Upper lobe of right lung (tissue), 1 donor: ENCODE results near the gene ZNF792. TPM values are rescaled to one million over a fixed set of nuclear protein-coding genes. Genes with fewer than 3 reads are reported as not detected.

ENCODE experiments used
- ATAC-seq: fragments of 200-7000 bp; cut with Tn5 transposase; one replicate; pipeline ENCODE4 v1.9.1; 2020; ENCODE audit warnings: mild to moderate bottlenecking, moderate library complexity
- DNase-seq: peaks from one replicate; pipeline ENCODE4 v3.0.0-alpha.2; 2020
- H3K27ac ChIP-seq: fragments of 200-600 bp; one replicate; pipeline ENCODE4 v1.8.0; 2022
- H3K27me3 ChIP-seq: fragments of 200-600 bp; one replicate; pipeline ENCODE4 v1.8.0; 2022; ENCODE audit warnings: mild to moderate bottlenecking
- H3K36me3 ChIP-seq: fragments of 200-600 bp; one replicate; pipeline ENCODE4 v1.8.0; 2022
- H3K4me1 ChIP-seq: fragments of 200-600 bp; one replicate; pipeline ENCODE4 v1.8.0; 2022
- H3K4me3 ChIP-seq: fragments of 200-600 bp; one replicate; pipeline ENCODE4 v1.8.0; 2022; ENCODE audit warnings: mild to moderate bottlenecking
- H3K9me3 ChIP-seq: fragments of 200-600 bp; one replicate; pipeline ENCODE4 v1.8.0; 2022
- intact Hi-C: fragments of 100-400 bp; cut with DNase I; formaldehyde crosslinking; loops from one replicate; pipeline ENCODE4 v1.11.0; 2022
- total RNA-seq: library from RNA; stranded (reverse); fragmentation: NEBNext Ultra II Directional; extraction: Animal tissue kit (Norgen Biotek cat#: 25700); gene quantifications from one replicate; pipeline ENCODE4 v1.2.1, GENCODE V29; 2021
- TF ChIP-seq, protein P1 (sequence below): fragments of 200-600 bp; IDR thresholded peaks from one replicate; pipeline ENCODE4 v1.8.0; 2022; ENCODE audit warnings: antibody characterized with exemption
- donor health status: DM: no; HTN: yes; CAD: no; lungs with severe emphysema.

Gene ZNF792
- total RNA-seq, 1 donor from 2014 or later = 11.5 TPM

DNA sequence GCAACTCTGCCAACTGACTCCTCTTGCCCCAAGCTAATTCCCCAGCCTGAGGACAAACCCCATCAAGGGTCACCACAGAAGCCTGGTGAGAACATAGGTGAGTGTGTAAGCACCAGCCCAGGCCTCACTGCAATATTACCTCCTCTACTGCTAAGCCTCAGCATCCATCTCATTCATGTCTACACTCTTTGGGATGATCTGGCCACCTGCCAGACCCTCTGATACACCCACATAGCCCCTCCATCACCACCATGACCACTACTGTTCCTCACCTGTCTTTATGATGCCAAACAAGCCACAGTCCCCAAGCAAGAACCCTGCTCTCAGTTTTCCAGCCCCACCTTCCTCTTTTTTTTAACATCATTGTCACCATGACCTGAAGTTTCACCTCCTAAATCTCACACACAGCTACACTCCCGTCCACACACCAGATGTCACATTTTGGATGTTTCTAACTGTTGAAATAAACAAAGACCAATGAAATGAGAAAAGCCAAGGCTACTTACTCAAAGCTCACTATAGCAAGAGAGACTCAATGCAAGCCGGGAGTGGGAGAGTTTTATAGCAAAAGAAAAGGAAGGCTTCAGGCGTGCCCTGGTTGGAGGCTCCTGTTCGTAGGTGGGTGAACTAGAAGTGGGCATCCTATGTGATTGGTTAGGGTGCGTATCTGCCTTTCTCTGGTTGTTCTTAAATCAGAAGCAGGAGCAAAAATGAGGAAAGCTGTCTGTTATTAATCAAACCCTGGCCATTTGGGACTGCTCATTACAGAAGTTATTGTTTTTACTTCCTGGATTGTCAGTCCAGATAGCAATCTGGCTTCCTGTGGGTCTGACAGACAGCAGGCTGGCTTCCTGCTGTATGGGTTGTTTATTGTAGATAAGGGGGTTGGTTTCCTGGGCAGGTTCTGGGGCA, 2.0 kb downstream of the ZNF792 start:
- peaks cover 12% of the 10 kb centered on the region for H3K4me1 ChIP-seq
- peak overlapping the region; percentile 25 for H3K27ac ChIP-seq
- peak; percentile 40 for ATAC-seq

DNA sequence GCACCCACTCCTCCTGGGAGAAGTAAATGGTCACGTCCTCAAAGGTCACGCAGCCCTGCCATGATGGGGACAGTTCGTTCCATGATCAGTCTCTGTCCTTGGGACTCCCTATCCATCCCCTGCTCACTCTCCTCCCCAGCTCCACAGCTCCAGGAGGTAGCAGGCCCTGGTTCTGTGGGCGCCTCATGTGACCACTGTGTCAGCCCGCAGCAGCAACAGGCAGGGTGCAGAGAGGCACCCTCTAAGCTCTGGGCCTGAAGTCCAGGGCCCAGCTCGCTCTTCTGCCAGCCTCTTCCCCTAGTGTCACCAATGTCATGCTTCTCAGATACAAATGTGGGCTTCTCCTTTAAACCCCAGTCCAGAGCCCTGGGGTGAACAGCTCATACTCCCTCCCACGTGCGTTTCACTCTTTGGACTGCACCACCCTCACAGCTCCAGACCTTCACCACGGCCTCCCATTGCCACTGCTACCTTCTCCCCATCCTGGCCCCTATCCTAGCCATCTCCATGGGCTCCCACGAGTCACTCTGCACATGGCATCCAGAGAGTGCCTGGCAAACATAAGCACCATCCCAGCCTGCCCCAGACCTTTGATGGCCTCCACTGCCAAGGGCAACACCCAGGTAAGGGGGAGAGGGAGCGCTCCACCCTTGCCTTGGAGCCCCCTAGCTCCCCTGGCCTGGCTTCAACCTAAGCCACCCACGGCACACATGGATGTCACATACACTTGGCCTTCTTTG, 2.9 kb downstream of the ZNF792 start:
- intact Hi-C loops = no loop called here
- Histone ChIP-seq H3K4me3 (no peak overlapping the region), H3K27ac (no peak overlapping the region), H3K4me1 (peaks cover 12% of the 10 kb centered on the region), H3K27me3 (no peaks in the 10 kb centered on the region), H3K36me3 (peaks cover 30% of the 10 kb centered on the region), H3K9me3 (peaks cover 43% of the 10 kb centered on the region)
- ATAC-seq = no peak
- TF ChIP-seq, protein P1, sequence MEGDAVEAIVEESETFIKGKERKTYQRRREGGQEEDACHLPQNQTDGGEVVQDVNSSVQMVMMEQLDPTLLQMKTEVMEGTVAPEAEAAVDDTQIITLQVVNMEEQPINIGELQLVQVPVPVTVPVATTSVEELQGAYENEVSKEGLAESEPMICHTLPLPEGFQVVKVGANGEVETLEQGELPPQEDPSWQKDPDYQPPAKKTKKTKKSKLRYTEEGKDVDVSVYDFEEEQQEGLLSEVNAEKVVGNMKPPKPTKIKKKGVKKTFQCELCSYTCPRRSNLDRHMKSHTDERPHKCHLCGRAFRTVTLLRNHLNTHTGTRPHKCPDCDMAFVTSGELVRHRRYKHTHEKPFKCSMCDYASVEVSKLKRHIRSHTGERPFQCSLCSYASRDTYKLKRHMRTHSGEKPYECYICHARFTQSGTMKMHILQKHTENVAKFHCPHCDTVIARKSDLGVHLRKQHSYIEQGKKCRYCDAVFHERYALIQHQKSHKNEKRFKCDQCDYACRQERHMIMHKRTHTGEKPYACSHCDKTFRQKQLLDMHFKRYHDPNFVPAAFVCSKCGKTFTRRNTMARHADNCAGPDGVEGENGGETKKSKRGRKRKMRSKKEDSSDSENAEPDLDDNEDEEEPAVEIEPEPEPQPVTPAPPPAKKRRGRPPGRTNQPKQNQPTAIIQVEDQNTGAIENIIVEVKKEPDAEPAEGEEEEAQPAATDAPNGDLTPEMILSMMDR = no peak
- DNase-seq = no peak

More for the DNA sequence above, 2.0 kb downstream of the ZNF792 start:
- H3K27me3 ChIP-seq = no peaks in the 10 kb centered on the region
- TF ChIP-seq, protein P1 = no peak
- H3K4me3 ChIP-seq = peak overlapping the region; percentile 94
- DNase-seq = no peak
- H3K36me3 ChIP-seq = peaks cover 30% of the 10 kb centered on the region
- intact Hi-C loops = no loop called here
- peaks cover 38% of the 10 kb centered on the region for H3K9me3 ChIP-seq

DNA sequence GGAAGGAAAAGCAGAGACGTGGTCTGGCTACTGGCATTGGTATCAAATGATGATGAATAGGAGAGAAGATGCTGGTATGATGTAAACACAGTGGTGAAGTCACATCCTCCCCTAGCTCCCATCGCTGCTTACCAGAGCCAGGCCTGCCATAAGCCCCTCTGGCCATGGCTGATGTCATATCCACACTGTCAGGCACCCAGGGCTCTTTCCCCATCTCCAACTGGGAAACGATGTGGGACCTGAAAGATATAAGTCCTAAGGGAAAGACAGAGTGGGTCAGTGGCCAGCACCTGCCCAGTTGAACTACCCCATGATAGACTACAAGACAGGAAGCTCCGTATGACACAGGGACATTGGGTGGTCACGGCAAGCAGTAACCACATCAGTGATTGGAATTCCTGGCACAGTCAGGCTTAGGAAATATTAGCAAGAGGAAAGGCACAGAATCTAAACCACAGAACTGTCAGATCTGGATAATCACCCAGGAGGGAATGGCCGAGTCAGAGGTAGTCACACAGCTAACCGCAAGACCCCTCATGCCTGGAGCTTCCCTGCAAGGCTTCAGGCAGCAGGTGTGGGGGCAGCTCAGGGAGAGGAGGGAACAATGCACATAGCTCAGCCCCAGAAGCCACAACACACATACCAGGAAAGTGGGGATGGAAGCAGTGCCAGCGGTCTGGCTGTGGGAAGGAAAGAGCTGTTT, 3.8 kb downstream of the ZNF792 start:
- ATAC-seq = no peak
- peaks cover 49% of the 10 kb centered on the region for H3K9me3 ChIP-seq
- H3K36me3 ChIP-seq = peaks cover 30% of the 10 kb centered on the region
- H3K4me1 ChIP-seq = peaks cover 12% of the 10 kb centered on the region
- no peaks in the 10 kb centered on the region for H3K27me3 ChIP-seq
- TF ChIP-seq, protein P1 = no peak
- H3K27ac ChIP-seq = no peak overlapping the region
- no peak overlapping the region for H3K4me3 ChIP-seq
- no peak for DNase-seq
- intact Hi-C loops = no loop called here

DNA sequence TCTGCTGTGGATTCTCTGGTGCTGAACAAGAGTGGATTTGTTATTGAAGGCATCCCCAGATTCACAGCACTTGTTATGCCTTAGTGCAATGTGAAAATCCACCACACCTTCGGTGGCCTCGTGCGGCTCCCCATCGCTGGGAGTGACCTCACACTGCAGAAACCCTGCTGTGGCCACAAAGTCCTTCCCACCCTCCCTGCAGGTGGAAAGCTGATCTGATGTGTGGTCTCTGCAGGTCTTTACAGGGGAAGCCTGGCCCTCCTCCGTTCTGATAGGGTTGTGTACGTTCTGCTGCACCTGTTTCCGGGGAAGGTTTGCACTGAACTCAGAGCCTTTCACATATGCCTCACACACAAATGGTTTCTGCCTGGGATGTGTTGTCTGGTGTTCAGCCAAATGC, 5.0 kb downstream of the ZNF792 start:
- Histone ChIP-seq H3K4me1 (peaks cover 12% of the 10 kb centered on the region), H3K36me3 (peaks cover 30% of the 10 kb centered on the region), H3K27ac (no peak overlapping the region), H3K27me3 (no peaks in the 10 kb centered on the region), H3K9me3 (peaks cover 55% of the 10 kb centered on the region), H3K4me3 (no peak overlapping the region)
- intact Hi-C loops = no loop called here
- no peak for ATAC-seq
- no peak for DNase-seq
- TF ChIP-seq, protein P1 = no peak
